Measurements from ENCODE around the gene CACNB2.
"Not testable (repeated sequence)": the region's sequence is repeated elsewhere in the genome, so short reads cannot be mapped to it uniquely, and the experiment has no call there.

CACNB2 gene

GRCh38 chr10:18195060-18195799 lies 55.0 kb downstream of the CACNB2 start:
- no peak overlapping the region for H3K27ac ChIP-seq (ENCODE audit: low read depth, low read length)
- H3K4me3 ChIP-seq (ENCODE audit: low read depth in 1 of 5, low read length in 5 of 5), result no peak overlapping the region
- H3K36me3 ChIP-seq (ENCODE audit: control insufficient read depth in 5 of 5, insufficient read depth in 5 of 5, low read length in 5 of 5), result no peaks in the 10 kb centered on the region
- no peaks in the 10 kb centered on the region for H3K9me3 ChIP-seq (ENCODE audit: control insufficient read depth in 5 of 5, low read length in 5 of 5)
- no peaks in the 10 kb centered on the region for H3K4me1 ChIP-seq (ENCODE audit: control insufficient read depth in 5 of 5, insufficient read depth in 5 of 5, low read length in 5 of 5)
- H3K9ac ChIP-seq (ENCODE audit: low read length in 5 of 5), result no peak overlapping the region
- no peaks in the 10 kb centered on the region for H3K27me3 ChIP-seq (ENCODE audit: control insufficient read depth in 5 of 5, insufficient read depth in 4 of 5, low read length in 5 of 5)

GRCh38 chr10:18196806-18197550 lies 56.8 kb downstream of the CACNB2 start:
- H3K36me3 ChIP-seq (ENCODE audit: control insufficient read depth in 5 of 5, insufficient read depth in 5 of 5, low read length in 5 of 5), result no peaks in the 10 kb centered on the region
- H3K9me3 ChIP-seq (ENCODE audit: control insufficient read depth in 5 of 5, low read length in 5 of 5), result no peaks in the 10 kb centered on the region
- no peaks in the 10 kb centered on the region for H3K27me3 ChIP-seq (ENCODE audit: control insufficient read depth in 5 of 5, insufficient read depth in 4 of 5, low read length in 5 of 5)
- no peak overlapping the region for H3K9ac ChIP-seq (ENCODE audit: low read length in 5 of 5)
- H3K4me1 ChIP-seq (ENCODE audit: control insufficient read depth in 5 of 5, insufficient read depth in 5 of 5, low read length in 5 of 5), result no peaks in the 10 kb centered on the region
- H3K27ac ChIP-seq (ENCODE audit: low read depth, low read length), result no peak overlapping the region
- no peak overlapping the region for H3K4me3 ChIP-seq (ENCODE audit: low read depth in 1 of 5, low read length in 5 of 5)

- Histone ChIP-seq H3K4me3 (ENCODE audit: low read depth in 1 of 5, low read length in 5 of 5) (no peak overlapping the region), H3K4me1 (ENCODE audit: control insufficient read depth in 5 of 5, insufficient read depth in 5 of 5, low read length in 5 of 5) (no peaks in the 10 kb centered on the region), H3K27me3 (ENCODE audit: control insufficient read depth in 5 of 5, insufficient read depth in 4 of 5, low read length in 5 of 5) (no peaks in the 10 kb centered on the region), H3K9me3 (ENCODE audit: control insufficient read depth in 5 of 5, low read length in 5 of 5) (no peaks in the 10 kb centered on the region), H3K36me3 (ENCODE audit: control insufficient read depth in 5 of 5, insufficient read depth in 5 of 5, low read length in 5 of 5) (no peaks in the 10 kb centered on the region), H3K9ac (ENCODE audit: low read length in 5 of 5) (no peak overlapping the region), H3K27ac (ENCODE audit: low read depth, low read length) (no peak overlapping the region)
Observed at GRCh38 chr10:18197706-18198105, 57.5 kb downstream of the CACNB2 start.

GRCh38 chr10:18201877-18202276 lies 61.7 kb downstream of the CACNB2 start:
- Histone ChIP-seq H3K36me3 (ENCODE audit: control insufficient read depth in 5 of 5, insufficient read depth in 5 of 5, low read length in 5 of 5) (no peaks in the 10 kb centered on the region), H3K4me1 (ENCODE audit: control insufficient read depth in 5 of 5, insufficient read depth in 5 of 5, low read length in 5 of 5) (no peaks in the 10 kb centered on the region), H3K9me3 (ENCODE audit: control insufficient read depth in 5 of 5, low read length in 5 of 5) (no peaks in the 10 kb centered on the region), H3K27ac (ENCODE audit: low read depth, low read length) (no peak overlapping the region), H3K9ac (ENCODE audit: low read length in 5 of 5) (no peak overlapping the region), H3K4me3 (ENCODE audit: low read depth in 1 of 5, low read length in 5 of 5) (no peak overlapping the region), H3K27me3 (ENCODE audit: control insufficient read depth in 5 of 5, insufficient read depth in 4 of 5, low read length in 5 of 5) (no peaks in the 10 kb centered on the region)

- Histone ChIP-seq H3K4me1 (ENCODE audit: control insufficient read depth in 5 of 5, insufficient read depth in 5 of 5, low read length in 5 of 5) (no peaks in the 10 kb centered on the region), H3K36me3 (ENCODE audit: control insufficient read depth in 5 of 5, insufficient read depth in 5 of 5, low read length in 5 of 5) (no peaks in the 10 kb centered on the region), H3K9ac (ENCODE audit: low read length in 5 of 5) (no peak overlapping the region), H3K27ac (ENCODE audit: low read depth, low read length) (no peak overlapping the region), H3K4me3 (ENCODE audit: low read depth in 1 of 5, low read length in 5 of 5) (no peak overlapping the region), H3K27me3 (ENCODE audit: control insufficient read depth in 5 of 5, insufficient read depth in 4 of 5, low read length in 5 of 5) (no peaks in the 10 kb centered on the region), H3K9me3 (ENCODE audit: control insufficient read depth in 5 of 5, low read length in 5 of 5) (no peaks in the 10 kb centered on the region)
Observed at GRCh38 chr10:18202680-18203460, 62.6 kb downstream of the CACNB2 start.

GRCh38 chr10:18203471-18203870 lies 63.2 kb downstream of the CACNB2 start:
- Histone ChIP-seq H3K27ac (ENCODE audit: low read depth, low read length) (no peak overlapping the region), H3K4me3 (ENCODE audit: low read depth in 1 of 5, low read length in 5 of 5) (no peak overlapping the region), H3K9ac (ENCODE audit: low read length in 5 of 5) (no peak overlapping the region)

GRCh38 chr10:18204039-18204835 lies 64.0 kb downstream of the CACNB2 start:
- Histone ChIP-seq H3K4me1 (ENCODE audit: control insufficient read depth in 5 of 5, insufficient read depth in 5 of 5, low read length in 5 of 5) (no peaks in the 10 kb centered on the region), H3K27ac (ENCODE audit: low read depth, low read length) (no peak overlapping the region), H3K9ac (ENCODE audit: low read length in 5 of 5) (no peak overlapping the region)

More at GRCh38 chr10:18203471-18203870, 63.2 kb downstream of the CACNB2 start:
- Histone ChIP-seq H3K27me3 (ENCODE audit: control insufficient read depth in 5 of 5, insufficient read depth in 4 of 5, low read length in 5 of 5) (no peaks in the 10 kb centered on the region), H3K9me3 (ENCODE audit: control insufficient read depth in 5 of 5, low read length in 5 of 5) (no peaks in the 10 kb centered on the region), H3K36me3 (ENCODE audit: control insufficient read depth in 5 of 5, insufficient read depth in 5 of 5, low read length in 5 of 5) (no peaks in the 10 kb centered on the region), H3K4me1 (ENCODE audit: control insufficient read depth in 5 of 5, insufficient read depth in 5 of 5, low read length in 5 of 5) (no peaks in the 10 kb centered on the region)

GRCh38 chr10:18205098-18205834 lies 65.0 kb downstream of the CACNB2 start:
- no peak overlapping the region for H3K4me3 ChIP-seq (ENCODE audit: low read depth in 1 of 5, low read length in 5 of 5)
- H3K36me3 ChIP-seq (ENCODE audit: control insufficient read depth in 5 of 5, insufficient read depth in 5 of 5, low read length in 5 of 5), result no peaks in the 10 kb centered on the region
- no peaks in the 10 kb centered on the region for H3K27me3 ChIP-seq (ENCODE audit: control insufficient read depth in 5 of 5, insufficient read depth in 4 of 5, low read length in 5 of 5)
- no peak overlapping the region for H3K9ac ChIP-seq (ENCODE audit: low read length in 5 of 5)
- no peaks in the 10 kb centered on the region for H3K4me1 ChIP-seq (ENCODE audit: control insufficient read depth in 5 of 5, insufficient read depth in 5 of 5, low read length in 5 of 5)
- no peaks in the 10 kb centered on the region for H3K9me3 ChIP-seq (ENCODE audit: control insufficient read depth in 5 of 5, low read length in 5 of 5)
- H3K27ac ChIP-seq (ENCODE audit: low read depth, low read length), result no peak overlapping the region

More at GRCh38 chr10:18204039-18204835, 64.0 kb downstream of the CACNB2 start:
- no peaks in the 10 kb centered on the region for H3K27me3 ChIP-seq (ENCODE audit: control insufficient read depth in 5 of 5, insufficient read depth in 4 of 5, low read length in 5 of 5)
- H3K9me3 ChIP-seq (ENCODE audit: control insufficient read depth in 5 of 5, low read length in 5 of 5), result no peaks in the 10 kb centered on the region
- H3K36me3 ChIP-seq (ENCODE audit: control insufficient read depth in 5 of 5, insufficient read depth in 5 of 5, low read length in 5 of 5), result no peaks in the 10 kb centered on the region
- H3K4me3 ChIP-seq (ENCODE audit: low read depth in 1 of 5, low read length in 5 of 5), result no peak overlapping the region

- H3K9me3 ChIP-seq (ENCODE audit: control insufficient read depth in 5 of 5, low read length in 5 of 5); H3K9ac ChIP-seq (ENCODE audit: low read length in 5 of 5); H3K27me3 ChIP-seq (ENCODE audit: control insufficient read depth in 5 of 5, insufficient read depth in 4 of 5, low read length in 5 of 5); H3K36me3 ChIP-seq (ENCODE audit: control insufficient read depth in 5 of 5, insufficient read depth in 5 of 5, low read length in 5 of 5); H3K4me3 ChIP-seq (ENCODE audit: low read depth in 1 of 5, low read length in 5 of 5); H3K4me1 ChIP-seq (ENCODE audit: control insufficient read depth in 5 of 5, insufficient read depth in 5 of 5, low read length in 5 of 5); H3K27ac ChIP-seq (ENCODE audit: low read depth, low read length): not testable (repeated sequence)
Observed at GRCh38 chr10:18208186-18208585, 68.0 kb downstream of the CACNB2 start.
